Activated CD8-positive, alpha-beta memory T cell treated with anti-CD3 and anti-CD28 coated beads, Interleukin-2, amount 50 U/mL, for 1 hour (primary cell): ENCODE measurements around the gene IFT80.

ENCODE experiments used
- DNase-seq: peaks from one replicate; pipeline ENCODE4 v3.0.0-alpha.2; 2020; ENCODE audit errors: extremely low read depth

Gene IFT80

DNA sequence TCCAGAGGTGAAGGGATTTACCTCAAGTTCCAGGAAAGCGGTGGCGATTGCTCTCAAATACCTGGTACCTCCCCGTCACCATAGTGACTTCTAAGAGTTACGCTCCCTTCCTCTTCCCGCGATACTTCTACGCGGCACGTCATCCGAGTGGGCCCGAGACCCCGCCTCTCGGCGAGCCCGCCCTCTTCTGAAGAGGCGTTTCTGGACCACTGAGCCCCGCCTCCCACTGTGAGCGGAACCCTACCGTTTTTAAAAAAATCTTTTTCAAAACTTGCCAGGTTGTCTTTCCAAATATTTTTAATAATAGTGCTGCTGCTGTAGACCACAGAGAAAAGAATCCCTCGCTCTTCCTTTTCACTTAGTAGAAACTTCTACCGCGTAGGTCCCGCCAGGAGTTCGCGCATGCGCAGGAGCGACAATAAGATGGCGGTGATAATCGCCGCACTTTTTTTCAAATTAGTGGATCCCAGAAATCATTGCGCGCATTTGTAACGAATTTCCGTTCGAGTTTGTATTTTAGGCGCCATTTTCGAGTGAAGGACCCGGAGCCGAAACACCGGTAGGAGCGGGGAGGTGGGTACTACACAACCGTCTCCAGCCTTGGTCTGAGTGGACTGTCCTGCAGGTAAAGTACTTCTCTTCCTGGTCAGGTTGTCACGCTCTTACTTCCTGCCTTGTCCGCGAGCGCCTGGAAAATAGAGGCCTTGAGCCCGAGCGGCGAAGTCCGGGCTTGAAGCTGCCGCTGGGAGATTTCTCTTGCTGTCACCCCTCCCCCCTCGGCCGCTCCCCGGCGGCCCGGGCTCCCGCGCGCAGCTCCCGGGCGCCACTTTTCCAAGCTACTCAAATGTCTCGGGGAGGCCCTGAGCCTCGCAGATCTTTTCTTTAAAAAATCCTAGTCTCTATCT, at the start of gene IFT80, which contains the start of gene SMC4:
Gene IFT80, minus strand, starts transcription at position 101 of the 905 bp plus-strand sequence. CDS start 14,625 bp downstream, outside the sequence.
Gene SMC4, plus strand, starts transcription at position 526 of the 905 bp plus-strand sequence. CDS start 1,177 bp downstream, outside the sequence.
- DNase-seq = peak; percentile 86

DNA sequence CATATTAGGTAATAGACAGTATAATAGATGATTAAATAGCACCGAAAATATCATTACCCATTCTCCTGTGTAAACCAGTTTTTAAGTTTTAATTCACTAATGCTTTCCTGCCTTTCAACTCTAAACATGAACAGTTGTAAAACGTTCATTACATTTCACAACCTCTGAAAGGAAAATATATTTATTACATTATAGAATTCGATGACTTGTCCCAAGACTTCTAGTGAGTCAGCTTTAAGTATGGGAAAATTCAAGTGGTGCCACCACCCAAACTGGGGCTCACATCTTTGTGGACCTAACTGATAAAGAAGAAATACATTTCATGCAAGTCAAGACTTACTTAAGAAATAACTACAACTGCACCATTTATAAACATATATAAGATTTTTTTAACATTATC, 48.5 kb upstream of the IFT80 start:
- DNase-seq = no peak

DNA sequence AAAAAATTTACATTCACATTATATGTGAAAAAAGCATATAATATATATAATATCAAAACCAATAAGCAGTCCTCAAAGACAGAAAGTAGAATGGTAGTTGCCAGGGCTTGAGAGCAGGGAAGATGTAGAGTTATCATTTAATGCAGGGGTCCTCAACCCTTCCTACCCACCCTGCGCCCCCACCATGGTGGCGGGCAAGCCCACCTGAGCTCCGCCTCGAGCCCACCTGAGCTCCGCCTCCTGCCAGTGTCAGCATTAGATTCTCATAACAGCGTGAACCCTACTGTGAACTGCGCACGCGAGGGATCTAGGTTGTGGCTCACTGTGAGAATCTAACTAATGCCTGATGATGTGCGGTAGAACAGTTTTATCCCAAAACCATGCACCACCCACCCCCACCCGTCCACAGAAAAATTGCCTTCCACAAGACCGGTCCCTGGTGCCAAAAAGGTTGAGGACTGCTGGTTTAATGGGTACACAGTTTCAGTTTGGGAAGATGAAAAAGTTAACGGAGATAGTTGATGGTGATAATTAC, 47.6 kb upstream of the IFT80 start:
- no peak for DNase-seq

- no peak for DNase-seq
These were observed 46.8 kb upstream of the IFT80 start for GRCh38 chr3:160445854-160446253.

DNA sequence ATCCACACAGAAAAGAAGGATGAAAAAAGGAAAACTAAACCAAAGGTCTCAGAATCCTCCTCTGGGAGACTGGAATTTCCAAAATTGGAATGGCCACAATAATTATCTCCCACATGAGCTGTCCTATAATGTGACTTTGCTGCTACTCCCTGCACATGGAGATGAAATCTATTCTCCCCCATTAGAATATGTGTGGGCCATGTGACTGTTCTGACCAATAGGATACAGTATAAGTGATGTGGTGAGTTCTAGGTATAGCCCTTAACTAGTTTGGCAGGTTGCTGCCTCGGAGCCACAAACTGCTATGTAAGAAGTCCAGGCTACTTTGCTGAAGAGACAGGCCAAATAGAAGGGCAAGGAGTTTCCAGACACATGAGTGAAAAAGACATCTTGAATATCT, 45.4 kb upstream of the IFT80 start:
- DNase-seq = no peak

- DNase-seq = no peak
These were observed 41.7 kb upstream of the IFT80 start for GRCh38 chr3:160440687-160441086.

- no peak for DNase-seq
These were observed 38.0 kb upstream of the IFT80 start for GRCh38 chr3:160437083-160437455.

GRCh38 chr3:160435747-160436146, 36.7 kb upstream of the IFT80 start:
- no peak for DNase-seq

DNA sequence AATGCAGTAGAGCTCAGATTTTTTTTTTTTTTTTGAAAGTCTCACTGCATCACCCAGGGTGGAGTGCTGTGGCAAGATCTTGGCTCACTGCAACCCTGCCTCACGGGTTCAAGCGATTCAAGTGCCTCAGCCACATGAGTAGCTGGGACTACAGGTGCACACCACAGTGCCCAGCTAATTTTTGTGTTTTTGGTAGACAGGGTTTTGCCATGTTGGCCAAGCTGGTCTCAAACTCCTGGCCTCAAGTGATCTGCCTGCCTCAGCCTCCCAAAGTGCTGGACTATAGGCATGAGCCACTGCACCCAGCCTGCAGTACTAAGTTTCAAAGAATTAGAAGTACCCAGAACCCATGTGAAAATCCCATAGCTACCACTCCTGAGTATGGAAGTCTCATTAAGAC, 36.1 kb upstream of the IFT80 start:
- no peak for DNase-seq

GRCh38 chr3:160434071-160434470, 35.0 kb upstream of the IFT80 start:
- no peak for DNase-seq

GRCh38 chr3:160427832-160428424, 28.9 kb upstream of the IFT80 start:
- no peak for DNase-seq

GRCh38 chr3:160417311-160417710, 18.3 kb upstream of the IFT80 start:
- DNase-seq = no peak

DNA sequence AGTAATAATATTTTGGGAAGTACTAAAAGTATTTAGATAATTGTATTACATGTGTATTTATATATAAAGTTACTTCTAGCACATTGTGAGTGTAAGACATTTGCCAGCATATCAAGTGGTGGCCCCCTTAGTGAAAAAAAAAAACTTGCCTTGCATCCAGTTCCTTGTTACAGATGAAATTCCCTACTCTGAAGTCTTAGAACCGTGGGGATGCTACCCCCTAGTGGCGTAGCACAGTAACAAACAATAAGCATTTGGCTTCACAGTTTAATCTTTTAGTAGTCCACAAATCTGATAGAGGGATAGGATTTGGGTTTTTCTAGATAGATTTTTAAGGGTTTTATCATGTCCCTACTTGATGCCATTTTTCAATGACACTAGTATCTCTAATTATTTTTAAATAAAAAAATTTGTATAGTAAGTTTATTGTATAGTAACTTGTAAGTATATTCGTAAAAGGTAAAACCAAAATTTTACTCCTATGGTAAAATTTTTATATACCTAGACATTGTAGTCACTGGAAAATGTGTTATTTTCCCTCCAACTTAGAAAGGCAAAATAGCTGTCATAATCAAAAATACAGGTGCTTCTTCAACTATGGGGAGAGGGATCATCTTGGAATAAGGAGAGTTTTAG, 14.7 kb upstream of the IFT80 start:
- peak; percentile 23 for DNase-seq

- DNase-seq = no peak
These were observed 13.5 kb upstream of the IFT80 start for GRCh38 chr3:160412477-160412876.

DNA sequence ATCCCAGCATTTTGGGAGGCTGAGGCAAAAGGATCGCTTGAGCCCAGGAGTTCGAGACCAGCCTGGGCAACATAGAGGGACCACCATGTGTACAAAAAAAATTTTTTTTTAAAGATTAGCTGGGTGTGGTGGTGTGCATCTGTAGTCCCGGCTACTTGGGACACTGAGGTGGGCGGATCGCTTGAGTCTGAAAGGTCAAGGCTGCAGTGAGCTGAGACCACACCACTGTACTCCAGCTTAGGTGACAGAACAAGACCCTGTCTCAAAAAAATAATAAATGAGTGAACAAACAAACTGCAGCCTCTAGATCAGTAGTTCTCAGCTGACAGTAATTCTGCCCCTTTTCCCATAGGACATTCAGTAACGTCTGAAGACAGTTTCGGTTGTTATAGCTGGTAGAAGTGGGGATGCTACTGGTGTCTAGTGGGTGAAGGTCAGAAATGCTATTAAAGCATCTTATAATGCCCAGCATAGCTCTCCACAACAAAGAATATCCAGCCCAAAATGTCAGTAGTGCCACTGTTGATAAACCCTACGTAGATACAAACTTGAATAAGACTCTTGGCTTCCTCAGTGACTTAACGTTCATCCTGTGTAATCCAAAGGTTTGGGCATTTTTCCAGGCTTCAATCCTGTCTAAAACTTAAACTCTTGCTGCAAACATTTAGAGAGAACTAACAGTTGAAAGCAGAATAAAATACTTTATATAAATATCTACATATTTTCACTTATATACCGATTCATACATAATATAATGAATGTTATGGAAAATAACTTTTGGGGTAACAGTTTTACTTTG, 11.0 kb upstream of the IFT80 start:
- DNase-seq = no peak

DNA sequence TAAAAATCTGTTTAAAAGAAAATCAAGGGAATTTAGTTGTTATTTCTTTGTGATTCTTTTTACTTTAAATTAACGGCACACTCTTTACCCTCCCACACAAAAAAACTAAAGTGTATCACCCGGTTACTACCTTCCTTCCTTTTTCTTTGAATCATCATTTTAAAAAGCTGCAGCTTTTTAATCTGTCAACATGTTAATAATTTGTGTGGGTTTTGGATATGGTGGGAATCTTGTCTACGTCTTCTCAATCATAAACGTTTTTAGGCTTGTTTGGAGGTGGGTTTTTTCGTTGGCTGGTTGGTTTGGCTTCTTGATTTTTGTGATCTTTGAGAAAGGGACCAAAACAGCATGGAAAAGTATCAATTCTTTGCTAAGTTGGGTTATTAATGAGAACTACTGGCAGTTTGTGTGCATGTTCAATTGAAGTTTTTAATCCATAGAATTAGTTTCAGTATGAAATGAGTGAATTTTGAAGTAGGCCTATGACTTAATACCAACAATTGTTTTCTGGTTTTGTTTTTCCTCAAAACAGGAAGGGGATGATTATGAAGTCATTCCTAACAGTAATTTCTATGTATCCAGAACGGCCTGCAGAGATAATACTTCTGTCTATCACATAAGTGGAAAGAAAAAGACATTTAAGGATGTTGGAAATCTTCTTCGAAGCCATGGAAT, 4.9 kb upstream of the IFT80 start:
- DNase-seq = no peak

DNA sequence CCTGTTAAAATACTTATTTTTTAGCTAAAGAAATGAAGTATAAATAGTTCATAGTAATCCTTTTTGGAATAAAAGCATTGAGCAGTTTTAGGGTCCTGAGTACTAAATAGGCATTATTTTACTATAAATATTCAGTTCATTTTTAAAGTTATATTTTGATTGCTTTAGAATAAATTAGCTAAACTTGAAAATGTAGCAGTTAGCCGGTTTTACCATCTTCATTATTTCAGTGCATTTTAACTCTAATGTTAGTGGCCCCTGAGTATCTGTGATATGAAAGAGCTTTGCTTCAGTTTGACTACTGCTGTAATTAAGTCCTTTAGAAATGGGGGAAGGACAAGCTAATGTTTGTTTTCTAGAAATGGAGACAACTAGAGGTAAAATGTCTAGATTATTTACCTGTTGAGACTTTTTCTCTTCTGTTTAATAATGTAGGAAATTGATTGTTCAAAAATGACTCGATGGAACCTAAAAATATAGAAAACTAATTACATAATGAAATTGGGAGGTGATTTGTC, 4.1 kb upstream of the IFT80 start:
- no peak for DNase-seq

- DNase-seq = no peak
These were observed 3.4 kb upstream of the IFT80 start for GRCh38 chr3:160402221-160403027.

GRCh38 chr3:160401291-160402095, 2.5 kb upstream of the IFT80 start:
- no peak for DNase-seq
